Neuronal stem cell (in vitro differentiated cells): ENCODE data around the gene SUPT4H1.

Experiments
- DNase-seq: peaks from one replicate; pipeline ENCODE4 v3.0.0-alpha.2; 2013; ENCODE audit warnings: low spot score
- H2AFZ ChIP-seq: one replicate; pipeline ENCODE4 v1.6.1; 2013; ENCODE audit warnings: mild to moderate bottlenecking, low read length, inconsistent platforms
- H2AK5ac ChIP-seq: 2 replicates; pipeline ENCODE4 v1.6.1; 2013; ENCODE audit warnings: low read depth, mild to moderate bottlenecking, inconsistent platforms, low read length, moderate library complexity, mixed read lengths
- H2BK120ac ChIP-seq: 2 replicates; pipeline ENCODE4 v1.6.1; 2013; ENCODE audit warnings: low read depth, mild to moderate bottlenecking, inconsistent platforms, low read length, moderate library complexity, mixed read lengths
- H2BK12ac ChIP-seq: one replicate; pipeline ENCODE4 v1.6.1; 2013; ENCODE audit warnings: low read length, inconsistent platforms
- H2BK15ac ChIP-seq: 2 replicates; pipeline ENCODE4 v1.6.1; 2013; ENCODE audit warnings: mild to moderate bottlenecking, low read length, inconsistent platforms, mixed read lengths
- H2BK5ac ChIP-seq: one replicate; pipeline ENCODE4 v1.6.1; 2013; ENCODE audit warnings: inconsistent platforms, mild to moderate bottlenecking, low read length, moderate library complexity
- H3K14ac ChIP-seq: one replicate; pipeline ENCODE4 v1.6.1; 2013; ENCODE audit warnings: low read length, inconsistent platforms
- H3K18ac ChIP-seq: 2 replicates; pipeline ENCODE4 v1.6.1; 2013; ENCODE audit warnings: low read length, inconsistent platforms
- H3K23ac ChIP-seq: 2 replicates; pipeline ENCODE4 v1.6.1; 2013; ENCODE audit warnings: low read depth, mild to moderate bottlenecking, mixed read lengths, low read length, inconsistent platforms; ENCODE audit not compliant: poor library complexity
- H3K27ac ChIP-seq: replicated peaks from 3 replicates; pipeline ENCODE4 v1.5.1; 2013; ENCODE audit warnings: low read length, inconsistent platforms
- H3K27me3 ChIP-seq, 3 experiments: 2 replicates each; pipeline ENCODE4 v1.6.1; 2013; ENCODE audit warnings: low read length in 3 of 3, mild to moderate bottlenecking in 2 of 3, inconsistent platforms in 1 of 3, low read depth in 1 of 3, mixed read lengths in 1 of 3, moderate library complexity in 1 of 3; ENCODE audit not compliant: control insufficient read depth in 3 of 3, insufficient read depth in 3 of 3
- H3K36me3 ChIP-seq, 2 donors: replicated peaks in 1 of 2; 2 replicates each; pipeline ENCODE4 v1.6.1; 2013; ENCODE audit warnings: low read length in 2 of 2; ENCODE audit not compliant: control insufficient read depth in 2 of 2, insufficient read depth in 2 of 2
- H3K4ac ChIP-seq: 2 replicates; pipeline ENCODE4 v1.6.1; 2013; ENCODE audit warnings: inconsistent platforms, mild to moderate bottlenecking, low read length, moderate library complexity
- H3K4me1 ChIP-seq, 2 donors: 1 replicate in 1 of 2; 2 replicates in 1 of 2; pipeline ENCODE4 v1.6.1; 2013; ENCODE audit warnings: low read length in 2 of 2, low read depth in 1 of 2; ENCODE audit not compliant: control insufficient read depth in 2 of 2, insufficient read depth in 1 of 2
- H3K4me2 ChIP-seq: one replicate; pipeline ENCODE4 v1.6.1; 2013; ENCODE audit warnings: mild to moderate bottlenecking, low read length, inconsistent platforms; ENCODE audit not compliant: insufficient read depth, poor library complexity, severe bottlenecking
- H3K4me3 ChIP-seq, 2 donors: 2 replicates each; pipeline ENCODE4 v1.5.1; 2013; ENCODE audit warnings: low read length in 2 of 2, mild to moderate bottlenecking in 2 of 2, inconsistent platforms in 1 of 2, moderate library complexity in 1 of 2
- H3K79me1 ChIP-seq: one replicate; pipeline ENCODE4 v1.6.1; 2013; ENCODE audit warnings: low read depth, mild to moderate bottlenecking, inconsistent platforms, low read length, moderate library complexity
- H3K9ac ChIP-seq: one replicate; pipeline ENCODE4 v1.6.1; 2013; ENCODE audit warnings: mild to moderate bottlenecking, low read depth, low read length, inconsistent platforms; ENCODE audit not compliant: poor library complexity
- H3K9me3 ChIP-seq, 2 donors: replicated peaks in 1 of 2; 2 replicates each; pipeline versions ENCODE3 to v1.6.1; 2013; ENCODE audit warnings: low read length in 2 of 2, mild to moderate bottlenecking in 2 of 2, inconsistent platforms in 1 of 2, low read depth in 1 of 2, mixed read lengths in 1 of 2, moderate library complexity in 1 of 2; ENCODE audit not compliant: control insufficient read depth in 2 of 2, insufficient read depth in 1 of 2
- H4K8ac ChIP-seq: one replicate; pipeline ENCODE4 v1.6.1; 2013; ENCODE audit warnings: low read depth, mild to moderate bottlenecking, inconsistent platforms, low read length, moderate library complexity
- H4K91ac ChIP-seq: one replicate; pipeline ENCODE4 v1.6.1; 2013; ENCODE audit warnings: low read length, low read depth, mild to moderate bottlenecking, inconsistent platforms; ENCODE audit not compliant: poor library complexity
- WGBS, 2 donors: extraction: QIAGEN DNeasy Blood & Tissue Kit; methylation state at CpG; one replicate each; pipeline ENCODE4 v1.1.7; 2013; ENCODE audit warnings: missing lambda C conversion rate in 2 of 2, mixed read lengths in 1 of 2; ENCODE audit not compliant: insufficient read length in 2 of 2, insufficient replicate concordance in 1 of 2; ENCODE audit errors: extremely low coverage in 2 of 2; 5-methylcytosine and 5-hydroxymethylcytosine counted together

Gene SUPT4H1

DNA sequence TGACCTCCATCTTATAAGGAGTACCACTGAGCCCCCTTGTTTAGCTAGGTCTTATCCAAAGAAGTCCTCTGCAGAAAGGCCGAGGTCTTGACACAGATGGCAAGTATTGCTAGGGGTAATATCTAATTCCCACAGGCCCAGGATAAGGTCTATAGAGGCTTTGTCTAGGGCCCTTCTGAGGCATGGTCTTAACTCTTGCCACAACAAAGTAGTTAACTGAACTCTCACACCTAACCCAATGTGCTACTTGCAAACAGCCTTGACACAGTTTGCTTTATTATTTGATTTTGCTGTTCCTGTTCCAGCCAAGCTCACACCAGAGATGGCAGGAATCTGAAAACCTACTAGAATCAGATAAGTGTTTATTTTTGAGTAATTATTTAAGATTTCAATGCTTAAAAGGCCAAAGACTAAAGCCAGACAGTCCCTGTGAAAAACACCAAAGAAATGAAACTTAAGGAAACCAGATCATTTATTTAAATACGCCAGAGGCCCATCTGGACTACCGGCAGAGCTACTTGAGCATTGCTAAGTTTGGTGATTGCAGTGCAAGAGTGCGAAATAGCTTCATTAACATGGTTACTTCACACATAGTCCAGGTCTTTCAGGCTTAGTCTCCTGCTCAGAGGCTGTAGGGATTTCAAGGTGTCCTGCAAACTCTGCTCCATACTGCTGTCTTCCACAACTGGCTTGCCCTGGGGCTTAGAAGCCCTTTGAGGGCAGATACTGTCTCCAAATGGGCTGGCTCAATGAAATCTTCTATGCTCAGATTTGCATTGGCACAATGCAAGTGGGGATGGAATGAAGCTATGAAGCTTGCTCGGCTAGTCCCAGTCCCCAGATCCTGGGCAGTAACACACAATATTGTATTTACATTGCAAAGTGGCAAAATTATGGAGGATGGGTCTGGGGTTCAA lies 28.5 kb upstream of the SUPT4H1 start:
- H3K14ac ChIP-seq, result no peak overlapping the region
- no peak overlapping the region for H2BK120ac ChIP-seq
- H2BK5ac ChIP-seq, result no peak overlapping the region
- H2BK12ac ChIP-seq, result no peak overlapping the region
- H3K36me3 ChIP-seq, result no peaks in the 10 kb centered on the region
- H3K23ac ChIP-seq, result no peak overlapping the region
- H3K4me1 ChIP-seq, result peaks cover 4% of the 10 kb centered on the region in 2 donors
- H2AK5ac ChIP-seq, result no peak overlapping the region
- no peak overlapping the region for H4K8ac ChIP-seq
- H4K91ac ChIP-seq, result no peak overlapping the region
- no peak overlapping the region for H3K18ac ChIP-seq
- H3K27me3 ChIP-seq, result no peaks in the 10 kb centered on the region
- no peak overlapping the region for H3K4me3 ChIP-seq
- no peak overlapping the region for H3K4me2 ChIP-seq
- H3K4ac ChIP-seq, result no peak overlapping the region
- H3K79me1 ChIP-seq, result no peaks in the 10 kb centered on the region
- DNase-seq, result no peak
- no peaks in the 10 kb centered on the region for H3K9me3 ChIP-seq
- H2AFZ ChIP-seq, result no peak overlapping the region
- no CpG with 5 or more reads among the region's 5 CpGs for WGBS, 2 donors
- no peak overlapping the region for H2BK15ac ChIP-seq
- no peak overlapping the region for H3K27ac ChIP-seq
- H3K9ac ChIP-seq, result no peak overlapping the region

DNA sequence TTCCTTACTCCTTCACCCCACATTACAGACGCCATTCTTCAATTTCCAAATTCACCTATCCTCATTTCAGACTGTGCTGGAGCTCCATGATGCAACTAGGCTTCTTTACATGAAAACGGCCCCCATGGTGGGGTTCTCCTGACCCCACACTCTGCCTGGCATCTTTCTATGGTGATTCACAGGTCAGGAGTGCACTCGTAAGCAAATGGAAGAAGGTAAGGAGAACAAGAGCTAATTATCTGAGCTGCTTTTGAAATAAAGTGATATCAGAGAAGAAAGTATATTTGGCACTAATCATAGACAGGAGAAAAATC lies 27.5 kb upstream of the SUPT4H1 start:
- no CpG with 5 or more reads among the region's 3 CpGs for WGBS, 2 donors
- Histone ChIP-seq H3K4ac (no peak overlapping the region), H4K91ac (no peak overlapping the region), H4K8ac (no peak overlapping the region), H3K4me3 (no peak overlapping the region), H3K18ac (no peak overlapping the region), H3K4me1 (peaks cover 4% of the 10 kb centered on the region in 2 donors), H3K27ac (no peak overlapping the region), H3K36me3 (no peaks in the 10 kb centered on the region), H2BK120ac (no peak overlapping the region), H3K79me1 (no peaks in the 10 kb centered on the region), H2BK5ac (no peak overlapping the region), H2BK12ac (no peak overlapping the region), H2AFZ (no peak overlapping the region), H3K9ac (no peak overlapping the region), H2AK5ac (no peak overlapping the region), H2BK15ac (no peak overlapping the region), H3K9me3 (no peaks in the 10 kb centered on the region), H3K27me3 (no peaks in the 10 kb centered on the region), H3K4me2 (no peak overlapping the region), H3K23ac (no peak overlapping the region), H3K14ac (no peak overlapping the region)
- DNase-seq, result no peak

DNA sequence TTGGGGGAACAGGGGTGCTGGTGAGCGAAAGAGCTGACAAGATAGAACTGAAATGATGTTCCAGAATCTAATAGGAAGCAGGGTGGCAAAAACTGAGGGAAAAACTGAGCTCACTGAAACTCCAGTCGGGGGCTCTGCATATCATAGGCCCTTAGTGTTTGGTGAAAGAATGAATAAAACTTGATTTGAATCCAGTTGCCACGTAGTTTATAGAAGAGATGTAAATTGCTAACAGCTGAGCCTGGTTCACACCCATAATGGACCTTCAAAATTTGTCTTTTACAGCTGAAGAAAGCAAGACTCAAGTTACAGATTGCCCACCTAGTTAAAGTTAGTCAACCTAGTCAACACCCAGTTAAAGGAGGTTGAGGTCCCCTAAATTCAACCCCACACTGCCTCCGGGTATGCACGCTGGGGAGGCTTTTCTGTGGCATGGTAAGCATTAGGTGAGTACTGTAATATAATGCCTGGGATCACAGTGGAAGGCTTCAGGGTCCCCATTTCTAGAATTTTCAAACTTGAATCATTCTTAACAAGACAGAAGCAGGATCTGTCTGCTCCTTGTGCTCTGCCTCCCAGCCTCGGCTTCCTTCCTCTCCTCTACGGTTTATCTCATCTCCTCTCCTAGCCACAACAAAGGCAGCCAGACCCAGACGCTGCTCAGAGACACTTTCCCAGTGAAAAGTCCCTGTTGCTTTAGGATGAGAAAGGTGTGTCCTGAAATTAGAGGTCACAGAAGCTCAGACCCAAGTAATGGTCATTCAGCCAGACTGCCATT lies 26.9 kb upstream of the SUPT4H1 start:
- Histone ChIP-seq H3K4me2 (no peak overlapping the region), H3K4me3 (no peak overlapping the region), H3K18ac (no peak overlapping the region), H3K27me3 (no peaks in the 10 kb centered on the region), H3K4ac (no peak overlapping the region), H3K79me1 (no peaks in the 10 kb centered on the region), H2AFZ (no peak overlapping the region), H3K14ac (no peak overlapping the region), H2BK15ac (no peak overlapping the region), H2BK120ac (no peak overlapping the region), H3K9me3 (no peaks in the 10 kb centered on the region), H3K4me1 (peaks cover 2% of the 10 kb centered on the region in 2 donors), H3K36me3 (no peaks in the 10 kb centered on the region), H2BK12ac (no peak overlapping the region), H2BK5ac (no peak overlapping the region), H3K9ac (no peak overlapping the region), H3K23ac (no peak overlapping the region), H4K91ac (no peak overlapping the region), H3K27ac (no peak overlapping the region), H2AK5ac (no peak overlapping the region), H4K8ac (no peak overlapping the region)
- no CpG with 5 or more reads among the region's 8 CpGs for WGBS, 2 donors
- no peak for DNase-seq

DNA sequence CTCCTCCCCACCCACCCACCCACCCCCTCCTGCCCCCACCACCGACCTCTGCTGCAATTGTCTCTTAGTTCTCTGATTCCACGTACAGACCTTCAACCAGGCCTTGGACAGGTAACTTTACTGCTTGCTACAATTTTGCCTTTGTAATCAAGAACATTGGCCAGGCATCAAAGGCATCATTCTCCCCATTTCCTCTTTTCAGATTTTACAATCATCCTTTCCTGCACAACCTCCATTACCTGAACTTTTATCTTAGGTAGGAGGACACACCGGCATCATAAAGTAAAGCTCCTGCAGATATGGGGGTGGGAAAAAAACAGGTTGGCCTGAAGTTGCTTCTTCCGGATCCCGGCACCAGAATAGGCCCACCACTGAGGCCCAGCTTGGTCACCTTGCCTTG lies 25.7 kb upstream of the SUPT4H1 start:
- H2BK15ac ChIP-seq, result no peak overlapping the region
- H3K4me1 ChIP-seq, result peaks cover 0 to 2% of the 10 kb centered on the region in 2 donors
- H3K18ac ChIP-seq, result no peak overlapping the region
- no peaks in the 10 kb centered on the region for H3K9me3 ChIP-seq
- no CpG with 5 or more reads among the region's 5 CpGs for WGBS, 2 donors
- H3K14ac ChIP-seq, result no peak overlapping the region
- H3K23ac ChIP-seq, result no peak overlapping the region
- H2AFZ ChIP-seq, result no peak overlapping the region
- H3K79me1 ChIP-seq, result no peaks in the 10 kb centered on the region
- H3K27me3 ChIP-seq, result no peaks in the 10 kb centered on the region
- no peak overlapping the region for H2AK5ac ChIP-seq
- H3K36me3 ChIP-seq, result no peaks in the 10 kb centered on the region
- H3K27ac ChIP-seq, result no peak overlapping the region
- no peak overlapping the region for H2BK5ac ChIP-seq
- H3K4me2 ChIP-seq, result no peak overlapping the region
- no peak overlapping the region for H4K8ac ChIP-seq
- H3K4me3 ChIP-seq, result no peak overlapping the region
- DNase-seq, result no peak
- H4K91ac ChIP-seq, result no peak overlapping the region
- no peak overlapping the region for H3K9ac ChIP-seq
- no peak overlapping the region for H2BK12ac ChIP-seq
- no peak overlapping the region for H2BK120ac ChIP-seq
- no peak overlapping the region for H3K4ac ChIP-seq
